ENCODE results near the gene CREB3L2.

CREB3L2 gene

GRCh38 chr7:137950263-137950621, 51.6 kb downstream of the CREB3L2 start:
- DNase-seq = no peak

GRCh38 chr7:137949416-137950262, 52.2 kb downstream of the CREB3L2 start:
- DNase-seq = no peak

GRCh38 chr7:137948845-137949330, 53.0 kb downstream of the CREB3L2 start:
- no peak for DNase-seq

- DNase-seq = no peak
These were observed 53.6 kb downstream of the CREB3L2 start for GRCh38 chr7:137948083-137948844.

- DNase-seq = no peak
These were observed 54.8 kb downstream of the CREB3L2 start for GRCh38 chr7:137947046-137947445.

- peak; percentile 75 for DNase-seq
These were observed 55.9 kb downstream of the CREB3L2 start for GRCh38 chr7:137946011-137946410.

GRCh38 chr7:137944168-137944567, 57.7 kb downstream of the CREB3L2 start:
- no peak for DNase-seq

GRCh38 chr7:137943132-137943551, 58.7 kb downstream of the CREB3L2 start:
- DNase-seq = no peak

GRCh38 chr7:137942484-137943115, 59.3 kb downstream of the CREB3L2 start:
- DNase-seq = no peak

GRCh38 chr7:137940656-137941518, 61.0 kb downstream of the CREB3L2 start:
- no peak for DNase-seq

GRCh38 chr7:137940218-137940617, 61.7 kb downstream of the CREB3L2 start:
- no peak for DNase-seq

GRCh38 chr7:137937202-137937560, 64.7 kb downstream of the CREB3L2 start:
- DNase-seq = no peak

GRCh38 chr7:137936509-137937201, 65.2 kb downstream of the CREB3L2 start:
- no peak for DNase-seq

GRCh38 chr7:137935884-137936508, 65.9 kb downstream of the CREB3L2 start:
- DNase-seq = no peak

- DNase-seq = no peak
These were observed 66.7 kb downstream of the CREB3L2 start for GRCh38 chr7:137934941-137935883.

- peak; percentile 12 for DNase-seq
These were observed 67.6 kb downstream of the CREB3L2 start for GRCh38 chr7:137934176-137934826.

- DNase-seq = no peak
These were observed 68.4 kb downstream of the CREB3L2 start for GRCh38 chr7:137933270-137934017.

GRCh38 chr7:137932881-137933269, 69.0 kb downstream of the CREB3L2 start:
- DNase-seq = no peak

- no peak for DNase-seq
These were observed 70.1 kb downstream of the CREB3L2 start for GRCh38 chr7:137931823-137932222.
